ENCODE results near the gene CACNA2D3. TPM values are rescaled to one million over a fixed set of nuclear protein-coding genes. Genes with fewer than 3 reads are reported as not detected.

Gene CACNA2D3
- polyA plus RNA-seq, 4 donors, result 1.5 to 2.1 (median 1.7) TPM

GRCh38 chr3:54360320-54360719 lies 238.0 kb downstream of the CACNA2D3 start:
- no peak for DNase-seq (ENCODE audit: low read depth in 4 of 4, low spot score in 3 of 4)

- no peak for DNase-seq (ENCODE audit: low read depth in 4 of 4, low spot score in 3 of 4)
Observed at GRCh38 chr3:54361746-54362283, 239.5 kb downstream of the CACNA2D3 start.

- DNase-seq (ENCODE audit: low read depth in 4 of 4, low spot score in 3 of 4), result no peak
Observed at GRCh38 chr3:54366007-54366750, 243.8 kb downstream of the CACNA2D3 start.

- DNase-seq (ENCODE audit: low read depth in 4 of 4, low spot score in 3 of 4), result no peak
Observed at GRCh38 chr3:54366839-54367238, 244.5 kb downstream of the CACNA2D3 start.

GRCh38 chr3:54372232-54372631 lies 249.9 kb downstream of the CACNA2D3 start:
- no peak for DNase-seq (ENCODE audit: low read depth in 4 of 4, low spot score in 3 of 4)

GRCh38 chr3:54374214-54374852 lies 252.0 kb downstream of the CACNA2D3 start:
- no peak for DNase-seq (ENCODE audit: low read depth in 4 of 4, low spot score in 3 of 4)

DNA sequence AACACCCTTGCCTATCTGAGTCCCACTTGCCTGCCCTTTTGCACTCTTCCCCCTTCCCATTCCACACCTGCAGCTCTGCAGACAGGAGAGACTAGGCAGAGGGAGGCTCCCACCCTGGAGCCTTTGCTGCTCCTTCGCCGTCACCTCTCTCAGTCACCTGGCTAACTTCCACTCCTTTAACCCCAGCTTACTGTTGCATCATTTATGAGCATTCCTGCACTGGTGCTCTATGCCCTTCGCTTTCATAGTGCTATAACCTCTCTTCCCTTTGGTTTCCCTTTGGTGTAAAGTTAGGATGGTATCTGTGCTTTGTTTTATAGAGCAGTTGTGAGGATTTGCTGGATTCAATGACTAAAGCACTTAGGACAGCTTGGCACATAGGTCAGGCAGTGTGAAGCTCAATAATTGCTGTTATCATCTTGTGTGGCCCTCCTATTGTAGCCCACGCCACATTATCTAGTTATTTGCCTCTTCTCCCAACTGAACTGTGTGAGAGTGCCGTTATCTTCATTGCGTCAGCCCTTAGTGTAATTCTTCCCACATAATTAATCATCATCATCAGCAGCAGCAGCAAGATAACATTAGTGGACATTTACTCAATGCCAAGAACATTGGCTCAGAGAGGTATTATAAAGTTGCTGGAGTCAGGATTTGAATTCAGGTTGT lies 253.9 kb downstream of the CACNA2D3 start:
- no peak for DNase-seq (ENCODE audit: low read depth in 4 of 4, low spot score in 3 of 4)

DNA sequence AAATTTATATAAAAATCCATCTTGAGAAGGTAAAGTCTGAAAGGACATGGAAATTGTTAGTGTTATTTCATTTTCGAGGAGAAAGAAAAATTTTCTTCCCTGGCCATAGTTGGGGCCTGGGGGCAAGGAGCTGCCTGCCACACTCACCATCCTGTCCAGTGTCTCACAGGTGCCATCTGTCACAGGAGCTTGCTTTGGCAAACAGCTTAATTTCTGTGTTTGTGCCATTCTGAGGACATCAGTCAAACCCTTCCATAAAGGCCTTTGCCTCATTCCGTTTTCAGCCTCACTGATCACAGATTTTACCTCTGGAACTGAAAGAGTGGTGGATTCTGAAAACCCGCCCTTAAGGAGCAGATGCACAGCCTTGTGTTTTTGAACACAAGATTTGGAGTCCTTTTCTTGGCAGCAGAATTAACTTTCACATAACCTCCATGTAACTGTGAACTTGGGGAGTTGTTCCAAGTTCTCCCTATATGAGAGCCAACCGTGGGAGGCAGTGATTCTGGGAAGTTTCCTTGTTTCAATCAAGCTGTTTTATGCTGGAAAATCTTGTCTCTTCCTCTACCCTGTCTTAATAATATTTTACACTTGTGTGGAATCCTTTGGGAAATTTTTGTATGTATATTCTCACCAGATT lies 254.7 kb downstream of the CACNA2D3 start:
- no peak for DNase-seq (ENCODE audit: low read depth in 4 of 4, low spot score in 3 of 4)

- no peak for DNase-seq (ENCODE audit: low read depth in 4 of 4, low spot score in 3 of 4)
Observed at GRCh38 chr3:54378184-54378583, 255.8 kb downstream of the CACNA2D3 start.

- no peak for DNase-seq (ENCODE audit: low read depth in 4 of 4, low spot score in 3 of 4)
Observed at GRCh38 chr3:54384279-54384678, 261.9 kb downstream of the CACNA2D3 start.

- no peak for DNase-seq (ENCODE audit: low read depth in 4 of 4, low spot score in 3 of 4)
Observed at GRCh38 chr3:54390582-54390981, 268.2 kb downstream of the CACNA2D3 start.

- no peak for DNase-seq (ENCODE audit: low read depth in 4 of 4, low spot score in 3 of 4)
Observed at GRCh38 chr3:54393150-54393549, 270.8 kb downstream of the CACNA2D3 start.

DNA sequence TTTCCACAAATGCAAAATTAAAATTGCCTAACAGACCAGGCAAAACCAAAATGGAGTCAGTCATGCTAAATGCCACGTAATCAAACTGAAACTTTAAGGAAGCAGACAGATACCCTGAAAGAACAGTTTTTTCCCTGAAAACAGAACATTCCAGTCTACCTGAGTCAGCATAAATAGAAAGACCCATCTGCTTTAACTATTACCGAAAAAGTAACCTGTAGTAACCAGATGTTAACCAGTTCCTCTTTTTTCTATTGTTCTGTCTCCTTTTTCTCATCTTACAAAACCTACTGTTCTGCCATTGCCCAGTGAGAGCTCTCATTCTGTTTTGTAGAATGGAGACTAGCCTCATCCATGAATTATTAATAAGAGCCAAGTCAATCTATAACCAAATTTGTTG lies 286.0 kb downstream of the CACNA2D3 start:
- DNase-seq (ENCODE audit: low read depth in 4 of 4, low spot score in 3 of 4), result no peak

DNA sequence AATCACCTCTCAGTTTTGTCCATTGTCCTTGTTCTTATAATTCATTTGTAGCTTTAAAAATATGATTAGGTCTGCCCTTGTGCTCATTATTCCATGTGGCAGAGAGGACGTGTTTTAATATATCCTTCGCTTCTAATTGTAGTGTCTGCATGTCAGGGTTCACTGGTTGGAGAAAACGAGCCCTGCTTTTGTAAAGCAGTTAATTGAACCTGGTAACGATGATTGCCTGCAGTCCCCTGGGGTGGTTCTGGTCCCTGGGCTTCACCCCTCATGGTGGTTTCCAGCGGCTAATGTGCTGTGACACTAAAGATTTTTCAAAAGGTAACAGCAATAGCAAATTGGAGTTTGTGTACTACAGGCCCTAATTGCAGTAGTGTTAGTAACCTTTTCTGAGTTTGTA lies 299.6 kb downstream of the CACNA2D3 start:
- DNase-seq (ENCODE audit: low read depth in 4 of 4, low spot score in 3 of 4), result no peak

GRCh38 chr3:54424292-54424691 lies 301.9 kb downstream of the CACNA2D3 start:
- no peak for DNase-seq (ENCODE audit: low read depth in 4 of 4, low spot score in 3 of 4)

DNA sequence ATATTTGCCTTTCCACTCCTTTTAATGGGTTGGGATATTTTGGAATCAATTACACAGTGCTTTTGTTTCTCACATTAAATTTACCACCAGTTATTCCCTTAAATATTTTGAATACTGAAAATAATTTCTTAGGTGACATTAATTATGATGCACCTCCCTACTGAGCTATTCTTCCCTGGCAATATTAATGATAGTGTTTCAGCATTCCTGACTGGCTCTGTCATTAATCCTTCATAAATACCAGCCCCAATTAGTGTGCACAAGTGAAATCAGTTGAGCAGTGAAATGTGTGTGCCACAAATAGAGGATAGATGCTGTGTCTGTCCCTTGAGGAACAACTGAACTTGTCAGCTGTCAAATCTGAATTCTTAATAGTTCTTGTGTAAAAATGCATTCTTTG lies 304.0 kb downstream of the CACNA2D3 start:
- DNase-seq (ENCODE audit: low read depth in 4 of 4, low spot score in 3 of 4), result no peak

DNA sequence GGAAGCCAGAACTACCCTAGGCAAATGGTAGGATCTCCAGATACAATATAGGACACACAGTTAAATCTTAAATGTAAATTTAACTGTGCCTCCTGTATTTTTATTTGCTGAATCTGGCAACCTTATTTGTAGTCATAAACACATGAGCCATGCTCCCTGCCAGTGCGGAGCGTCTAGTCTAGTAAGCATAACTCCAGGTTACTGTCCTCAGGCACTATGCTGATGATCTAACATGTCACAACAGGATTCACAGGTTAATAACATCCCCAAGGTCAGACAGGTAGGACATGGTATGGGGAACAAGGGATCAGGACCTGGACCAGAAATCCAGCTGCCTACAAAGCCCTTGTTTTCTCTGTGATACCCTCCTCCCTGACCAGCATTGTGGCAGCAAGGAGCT lies 305.1 kb downstream of the CACNA2D3 start:
- no peak for DNase-seq (ENCODE audit: low read depth in 4 of 4, low spot score in 3 of 4)

DNA sequence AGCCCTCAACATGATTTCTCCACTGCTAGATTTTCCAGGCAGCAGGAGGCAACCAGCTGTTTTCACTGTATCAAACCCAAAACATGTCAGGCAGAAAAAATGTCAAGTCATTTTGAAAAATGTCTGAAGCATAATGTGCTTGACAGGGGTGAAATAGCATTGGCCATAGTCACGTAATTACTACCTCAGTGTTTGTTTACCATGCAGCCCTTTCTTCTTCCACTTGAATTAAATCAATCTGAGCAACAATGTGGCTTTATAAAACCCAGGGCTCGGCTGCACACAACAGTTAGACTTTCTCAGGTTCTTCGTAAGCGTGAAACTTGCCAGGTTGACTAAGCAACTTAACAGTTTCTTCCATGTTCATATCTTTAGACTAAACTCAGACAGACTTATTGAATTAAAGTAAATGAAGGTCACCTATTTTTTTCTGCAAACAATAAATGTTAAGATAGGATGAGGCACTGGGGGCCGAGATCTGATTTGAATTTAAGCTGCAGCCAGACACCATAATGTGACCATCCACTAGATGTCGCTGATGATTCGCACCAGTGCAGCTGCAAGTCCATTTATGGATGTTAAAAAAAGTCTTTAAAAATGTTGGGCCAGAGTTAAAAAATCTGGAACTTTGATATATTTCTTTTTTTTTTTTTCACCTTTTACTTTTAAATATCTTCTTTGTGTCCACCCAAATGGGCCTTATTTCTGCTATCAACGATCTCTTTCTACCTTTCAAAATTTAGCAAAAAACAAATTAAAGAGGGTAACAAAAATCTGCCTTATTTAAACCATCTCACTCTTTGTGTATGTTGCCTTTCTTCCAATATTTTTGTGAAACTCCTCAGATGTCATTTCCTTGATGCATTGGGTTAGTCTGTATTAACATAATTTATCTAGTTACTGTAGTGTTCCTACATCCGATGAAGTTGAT lies 305.9 kb downstream of the CACNA2D3 start:
- peak; percentile 47 to 70 (median 61) for DNase-seq (ENCODE audit: low read depth in 4 of 4, low spot score in 3 of 4)

- DNase-seq (ENCODE audit: low read depth in 4 of 4, low spot score in 3 of 4), result no peak
Observed at GRCh38 chr3:54432975-54433374, 310.6 kb downstream of the CACNA2D3 start.

DNA sequence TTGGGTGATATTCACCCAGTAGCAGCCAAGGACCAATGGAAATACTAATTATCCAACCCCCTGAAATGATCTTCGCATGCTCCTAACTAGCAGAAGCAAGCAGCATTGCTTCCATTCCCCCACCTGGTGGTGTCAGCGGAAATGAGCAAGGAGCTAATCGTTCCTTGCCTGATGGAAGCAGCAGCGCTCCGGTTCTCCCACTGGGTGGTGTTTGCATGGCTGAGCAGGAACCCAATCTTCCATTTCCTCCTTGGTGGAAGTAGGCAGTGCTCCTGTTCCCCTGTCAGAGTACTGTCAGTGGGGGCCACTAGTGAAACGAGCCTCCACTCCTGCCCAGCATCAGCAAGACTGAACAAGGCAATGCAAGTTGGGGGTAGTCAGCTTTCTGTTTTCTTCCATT lies 311.5 kb downstream of the CACNA2D3 start:
- no peak for DNase-seq (ENCODE audit: low read depth in 4 of 4, low spot score in 3 of 4)

Measured in right renal pelvis (tissue), 4 donors.